Fibroblast of upper back skin (primary cell): ENCODE data around the gene CYP3A5.
"Not testable (repeated sequence)": the region's sequence is repeated elsewhere in the genome, so short reads cannot be mapped to it uniquely, and the experiment has no call there.

Experiments
- DNase-seq: peaks from one replicate; pipeline ENCODE4 v3.0.0-alpha.2; 2013

CYP3A5 gene

DNA sequence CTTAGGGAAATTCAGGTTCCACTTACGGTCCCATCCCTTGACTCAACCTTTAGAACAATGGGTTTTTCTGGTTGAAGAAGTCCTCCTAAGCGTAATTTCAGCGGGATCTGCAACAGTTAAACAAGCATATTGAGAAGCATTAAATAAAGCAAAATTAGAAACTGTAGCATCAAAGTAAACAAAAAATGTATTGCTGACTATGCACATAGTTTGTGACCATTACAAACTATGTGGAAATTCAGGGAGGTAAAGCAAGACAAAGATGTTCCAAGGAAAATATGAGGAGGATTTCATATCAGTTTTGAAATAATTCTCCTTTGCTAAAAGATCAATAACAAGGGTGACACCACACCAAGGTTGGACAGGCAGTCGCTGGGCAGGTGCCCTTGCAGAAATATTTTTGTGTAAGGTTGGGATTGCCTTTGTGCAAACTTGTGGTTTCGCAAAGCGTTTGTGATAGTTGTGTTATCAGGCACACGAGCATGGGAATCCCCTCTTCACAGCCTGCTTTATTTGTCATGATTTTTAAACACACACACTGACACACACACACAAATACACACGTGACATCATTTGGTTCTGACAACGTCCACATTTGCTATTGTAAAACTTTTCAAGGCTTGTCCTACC lies 5.4 kb upstream of the CYP3A5 start:
- DNase-seq, result no peak

DNA sequence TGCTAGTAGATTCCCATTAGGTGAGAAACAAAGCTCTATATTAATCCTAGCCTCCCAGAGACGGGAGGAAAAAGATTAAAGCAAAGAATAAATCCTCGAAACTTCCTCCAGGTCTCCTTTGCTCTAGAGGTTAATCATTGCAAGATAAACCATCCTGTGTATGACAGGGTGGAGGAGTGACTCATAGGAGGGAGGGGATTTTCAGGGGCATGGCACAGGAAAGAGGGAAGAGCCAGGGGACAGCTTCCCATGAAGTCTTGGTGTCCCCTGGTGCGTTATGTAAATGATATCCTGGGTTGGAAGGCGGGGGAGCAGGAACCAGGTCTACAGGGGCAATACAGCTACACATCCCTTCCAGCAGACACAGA lies 780 bp downstream of the CYP3A5 start:
- DNase-seq, result no peak

DNA sequence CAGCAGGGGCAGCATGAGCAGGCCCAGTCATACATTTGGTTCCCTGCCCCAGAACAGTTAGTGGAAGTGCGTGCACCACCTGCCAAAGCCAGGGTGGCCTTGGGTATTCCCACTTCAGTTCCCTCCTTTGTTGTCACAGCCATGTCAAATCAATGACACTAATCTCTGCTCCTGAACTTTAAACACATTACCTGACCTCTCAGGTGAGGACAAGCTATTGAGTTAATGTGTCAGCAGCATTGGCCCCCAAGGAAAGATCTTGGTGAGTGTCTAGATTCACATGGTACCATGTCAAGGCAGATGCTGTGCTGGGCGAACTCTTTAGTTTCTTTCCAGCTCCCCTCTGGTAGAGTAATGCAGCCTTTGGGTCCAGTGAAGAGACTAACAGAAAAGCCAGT lies 2.1 kb downstream of the CYP3A5 start:
- DNase-seq, result no peak

DNA sequence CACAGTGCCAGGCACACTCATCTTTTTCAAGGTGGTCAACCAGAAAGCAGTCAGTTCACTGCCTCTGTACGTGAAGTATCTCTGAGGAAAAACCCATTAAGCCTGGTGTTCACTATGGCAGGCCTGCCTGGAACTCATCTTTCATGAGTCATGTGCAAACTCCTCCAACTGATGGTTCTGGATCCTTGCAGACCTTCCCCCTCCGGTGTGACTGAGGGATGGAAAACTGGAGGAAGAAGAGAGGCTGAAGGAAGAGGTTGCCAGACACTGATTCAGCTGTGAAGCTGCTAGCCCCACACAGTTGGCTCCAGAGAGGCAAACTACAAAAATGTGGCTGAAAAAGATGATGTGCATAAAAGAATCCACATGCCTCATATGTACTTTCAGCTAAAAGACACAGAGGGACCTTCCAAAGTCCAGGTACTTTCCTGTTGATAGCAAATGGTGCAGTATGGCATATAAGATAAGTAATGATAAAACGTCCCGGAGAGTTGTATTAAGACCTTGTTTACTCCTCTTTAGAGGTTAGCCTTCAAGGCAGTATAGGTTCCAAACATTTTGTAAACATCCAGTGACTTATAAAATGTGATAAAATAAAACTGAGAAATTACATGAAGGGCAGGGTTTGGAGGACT lies 2.7 kb downstream of the CYP3A5 start:
- DNase-seq, result no peak

DNA sequence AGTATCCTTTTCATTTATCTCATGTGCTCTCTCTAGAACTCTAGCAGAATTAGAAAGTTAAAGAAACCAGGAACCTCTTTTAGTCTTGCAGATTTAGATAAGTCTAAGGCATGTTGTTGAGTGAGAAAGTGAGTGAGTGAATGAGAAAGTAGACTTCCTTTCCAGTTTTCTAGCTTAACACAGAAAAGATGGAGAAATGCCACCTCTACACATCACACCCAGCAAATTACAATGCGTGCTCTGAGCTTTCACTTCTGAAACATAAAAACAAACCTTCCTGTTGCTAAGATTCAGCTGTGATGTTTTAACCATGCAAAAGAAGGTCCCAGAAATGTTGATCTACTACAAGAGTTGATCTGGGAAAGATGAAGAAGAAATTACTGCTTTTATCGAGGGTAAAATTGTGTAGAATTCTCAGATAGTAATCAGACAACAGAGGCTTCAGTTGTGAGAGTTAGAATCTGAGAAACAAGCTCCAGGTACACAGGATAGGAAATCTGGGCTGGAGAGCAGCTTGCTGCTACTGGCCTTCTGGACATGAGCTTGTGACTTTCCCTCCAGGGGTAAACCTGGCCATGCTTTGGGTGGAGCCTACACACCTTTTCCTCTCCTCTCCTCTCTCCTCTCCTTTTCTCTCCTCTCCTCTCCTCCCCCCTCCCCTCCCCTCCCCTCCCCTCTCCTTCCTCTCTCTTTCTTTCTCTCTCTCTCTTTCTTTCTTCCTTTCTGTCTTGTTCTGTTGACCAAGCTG lies 4.6 kb downstream of the CYP3A5 start:
- DNase-seq, result no peak

DNA sequence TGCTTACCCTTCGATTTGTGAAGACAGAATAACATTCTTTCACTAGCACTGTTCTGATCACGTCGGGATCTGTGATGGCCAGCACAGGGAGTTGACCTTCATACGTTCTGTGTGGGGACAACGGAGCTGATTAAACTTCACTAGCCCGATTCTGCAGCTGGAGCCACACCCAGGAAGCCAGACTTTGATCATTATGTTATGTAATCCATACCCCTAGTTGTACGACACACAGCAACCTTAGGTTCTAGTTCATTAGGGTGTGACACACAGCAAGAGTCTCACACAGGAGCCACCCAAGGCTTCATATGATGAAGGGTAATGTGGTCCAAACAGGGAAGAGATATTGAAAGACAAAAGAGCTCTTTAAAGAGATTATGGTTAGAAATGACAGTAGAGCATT lies 7.2 kb downstream of the CYP3A5 start:
- DNase-seq, result no peak

DNA sequence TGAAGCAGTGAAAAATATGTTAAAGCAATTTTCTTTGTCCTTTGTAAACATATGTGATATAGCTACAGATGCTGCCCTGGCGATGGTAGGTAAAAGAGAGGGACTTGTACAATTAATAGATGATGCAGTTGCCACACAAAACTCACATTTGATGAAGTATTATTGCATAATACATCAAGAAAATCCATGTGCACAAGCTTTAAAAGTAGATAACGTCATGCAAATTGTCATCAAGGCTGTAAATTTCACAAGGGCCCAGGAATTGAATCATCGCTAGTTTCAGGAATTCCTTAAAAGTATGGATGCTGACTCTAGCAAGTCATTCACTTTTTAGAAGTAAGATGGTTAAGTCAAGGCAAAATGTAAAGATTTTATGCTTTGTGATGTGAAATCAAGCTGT lies 10.0 kb downstream of the CYP3A5 start:
- no peak for DNase-seq

DNA sequence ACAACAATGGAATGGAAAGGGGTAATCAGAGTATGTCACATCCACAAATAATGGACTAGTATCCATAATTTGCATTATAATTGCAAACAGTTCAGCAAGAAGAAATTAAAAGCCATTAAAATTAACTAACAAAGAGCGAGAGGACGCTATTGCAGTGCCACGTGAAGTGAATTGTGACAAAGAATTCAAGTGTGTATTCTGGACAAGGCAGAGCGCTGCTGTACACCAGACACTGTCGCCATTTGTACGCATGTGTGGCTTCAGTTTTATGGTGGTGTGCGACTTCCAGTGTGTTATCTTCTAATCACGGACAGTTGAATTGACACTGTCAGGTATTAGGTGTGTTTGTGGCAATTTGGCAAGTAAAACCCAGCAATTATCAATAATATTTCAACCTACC lies 11.3 kb downstream of the CYP3A5 start:
- DNase-seq, result no peak

DNA sequence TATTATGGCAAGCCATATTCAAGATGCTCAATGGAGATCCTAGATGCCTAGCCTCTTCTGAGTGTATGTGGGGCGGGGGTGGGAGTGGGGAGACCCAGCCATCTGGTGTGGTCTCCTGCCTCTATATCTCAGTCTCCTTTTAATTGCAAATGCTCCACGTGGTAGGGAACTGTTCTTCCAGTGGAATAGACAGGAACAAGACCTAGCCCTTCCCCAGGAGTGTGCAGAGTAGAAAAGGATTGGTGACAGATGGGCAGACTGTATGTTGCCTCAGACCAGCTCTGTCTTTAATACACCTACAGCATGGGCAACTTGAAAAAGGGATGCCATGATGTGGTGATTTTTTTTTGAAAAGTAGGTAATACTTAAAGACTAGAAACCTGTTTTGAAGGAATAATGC lies 12.6 kb downstream of the CYP3A5 start:
- no peak for DNase-seq

DNA sequence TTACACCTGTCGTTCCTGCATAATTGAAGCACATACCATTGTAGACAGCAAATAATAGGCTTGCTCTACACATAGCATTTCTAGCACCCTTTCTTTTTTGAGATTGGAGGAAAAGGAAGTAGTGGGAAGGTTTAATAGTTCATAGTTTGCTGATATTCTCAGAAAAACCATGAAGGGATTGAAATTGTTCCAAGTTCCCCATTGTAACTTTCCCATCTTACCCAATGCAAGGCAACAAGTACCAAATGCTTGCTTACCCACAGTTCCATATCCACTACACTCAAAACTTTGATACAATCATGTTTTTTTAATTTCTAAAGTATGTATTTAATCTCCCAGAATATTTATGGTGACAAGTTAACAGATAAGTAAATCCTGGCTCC lies 13.8 kb downstream of the CYP3A5 start:
- no peak for DNase-seq

DNA sequence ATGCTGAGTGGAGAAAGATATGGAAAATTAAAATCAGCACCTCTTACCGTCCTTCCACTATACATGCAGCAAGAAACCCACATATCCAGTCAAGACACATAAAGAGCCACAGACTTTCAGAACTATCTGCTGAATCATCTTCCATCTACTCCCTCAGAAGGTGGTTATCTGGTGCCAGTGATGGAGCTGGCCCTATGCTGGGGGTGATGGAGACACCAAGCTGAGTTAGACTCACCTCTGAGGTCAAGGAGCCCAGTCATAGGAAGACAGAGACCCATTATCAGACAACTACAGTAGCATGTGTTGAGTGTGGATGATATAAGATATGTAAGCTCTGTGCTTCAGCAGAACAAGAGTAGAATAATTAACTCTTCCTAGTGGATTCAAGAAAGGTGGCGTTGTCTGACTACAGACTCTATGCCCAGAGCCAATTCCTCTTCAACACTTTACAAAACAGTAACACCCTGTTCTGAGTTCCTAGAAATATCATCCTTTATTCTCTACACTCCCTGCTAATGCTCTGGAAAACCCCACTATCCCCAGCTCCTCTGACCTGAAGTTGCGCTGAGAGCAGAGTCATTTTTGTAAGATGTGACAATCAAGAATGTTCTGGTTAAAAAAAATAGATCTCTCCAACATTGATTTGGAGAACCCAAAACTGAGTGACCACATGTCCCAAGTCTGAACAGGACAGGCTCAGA lies 14.3 kb downstream of the CYP3A5 start:
- DNase-seq, result no peak

DNA sequence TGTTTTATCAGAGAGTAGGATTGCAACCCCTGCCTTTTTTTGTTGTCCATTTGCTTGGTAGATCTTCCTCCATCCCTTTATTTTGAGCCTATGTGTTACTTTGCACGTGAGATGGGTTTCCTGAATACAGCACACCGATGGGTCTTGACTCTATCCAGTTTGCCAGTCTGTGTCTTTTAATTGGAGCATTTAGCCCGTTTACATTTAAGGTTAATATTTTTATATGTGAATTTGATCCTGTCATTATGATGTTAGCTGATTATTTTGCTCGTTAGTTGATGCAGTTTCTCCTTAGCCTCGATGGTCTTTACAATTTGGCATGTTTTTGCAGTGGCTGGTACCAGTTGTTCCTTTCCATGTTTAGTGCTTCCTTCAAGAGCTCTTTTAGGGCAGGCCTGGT lies 21.9 kb downstream of the CYP3A5 start:
- not testable (repeated sequence) for DNase-seq

DNA sequence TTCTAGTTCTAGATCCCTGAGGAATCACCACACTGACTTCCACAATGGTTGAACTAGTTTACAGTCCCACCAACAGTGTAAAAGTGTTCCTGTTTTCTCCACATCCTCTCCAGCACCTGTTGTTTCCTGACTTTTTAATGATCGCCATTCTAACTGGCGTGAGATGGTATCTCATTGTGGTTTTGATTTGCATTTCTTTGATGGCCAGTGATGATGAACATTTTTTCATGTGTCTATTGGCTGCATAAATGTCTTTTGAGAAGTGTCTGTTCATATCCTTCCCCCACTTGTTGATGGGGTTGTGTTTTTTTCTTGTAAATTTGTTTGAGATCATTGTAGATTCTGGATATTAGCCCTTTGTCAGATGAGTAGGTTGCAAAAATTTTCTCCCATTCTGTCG lies 25.2 kb downstream of the CYP3A5 start:
- DNase-seq, result not testable (repeated sequence)

DNA sequence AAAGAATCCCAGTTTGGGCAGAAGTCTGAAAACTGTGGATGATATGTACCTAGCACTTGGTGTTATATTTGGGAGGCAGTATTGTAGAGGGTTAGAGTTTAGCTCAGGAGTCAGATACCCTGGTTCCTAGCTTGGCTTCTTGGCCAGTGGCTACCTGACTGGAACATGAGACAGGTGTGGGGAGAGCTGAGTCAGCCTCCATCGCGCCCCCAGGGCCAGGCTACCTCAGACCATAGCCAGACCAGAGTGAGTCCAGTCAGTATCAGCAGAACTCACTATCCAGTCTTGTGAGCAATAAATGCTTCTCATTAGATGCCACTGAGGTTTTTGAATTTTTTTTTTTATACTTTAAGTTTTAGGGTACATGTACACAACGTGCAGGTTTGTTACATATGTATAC lies 26.0 kb downstream of the CYP3A5 start:
- DNase-seq, result no peak

DNA sequence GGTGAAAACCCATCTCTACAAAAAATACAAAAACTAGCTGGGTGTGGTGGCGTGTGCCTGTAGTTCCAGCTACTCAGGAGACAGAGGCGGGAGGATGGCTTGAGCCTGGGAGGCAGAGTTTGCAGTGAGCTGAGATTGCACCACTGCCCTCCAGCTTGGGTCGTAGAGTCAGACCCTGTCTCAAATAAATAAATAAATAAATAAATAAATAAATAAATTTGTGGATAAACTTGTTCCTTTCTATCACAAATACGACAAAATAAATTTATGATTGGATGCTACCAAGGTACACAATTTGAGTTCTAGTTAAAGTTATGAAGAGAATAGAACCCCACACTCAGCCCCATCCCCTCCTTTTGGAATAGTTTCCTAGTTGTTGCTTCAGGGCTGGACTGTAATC lies 26.5 kb downstream of the CYP3A5 start:
- not testable (repeated sequence) for DNase-seq

DNA sequence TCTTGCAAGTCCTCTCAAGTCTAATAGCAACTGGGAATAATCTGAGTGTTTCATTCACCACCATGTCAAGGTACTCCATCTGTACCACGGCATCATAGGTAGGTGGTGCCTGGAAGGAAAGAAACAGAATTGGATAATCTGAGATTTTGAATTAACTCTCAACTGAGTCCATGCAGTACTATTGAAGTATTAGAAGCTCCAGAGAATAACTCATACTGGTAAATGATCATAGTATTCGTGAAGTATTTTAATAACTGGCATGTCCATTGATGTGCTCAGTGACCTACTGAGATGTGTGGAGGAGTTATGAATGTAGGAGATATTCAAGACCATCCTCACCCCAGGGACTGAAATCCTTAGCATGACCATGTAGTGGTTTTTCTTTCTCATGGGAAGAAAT lies 27.1 kb downstream of the CYP3A5 start:
- DNase-seq, result no peak

DNA sequence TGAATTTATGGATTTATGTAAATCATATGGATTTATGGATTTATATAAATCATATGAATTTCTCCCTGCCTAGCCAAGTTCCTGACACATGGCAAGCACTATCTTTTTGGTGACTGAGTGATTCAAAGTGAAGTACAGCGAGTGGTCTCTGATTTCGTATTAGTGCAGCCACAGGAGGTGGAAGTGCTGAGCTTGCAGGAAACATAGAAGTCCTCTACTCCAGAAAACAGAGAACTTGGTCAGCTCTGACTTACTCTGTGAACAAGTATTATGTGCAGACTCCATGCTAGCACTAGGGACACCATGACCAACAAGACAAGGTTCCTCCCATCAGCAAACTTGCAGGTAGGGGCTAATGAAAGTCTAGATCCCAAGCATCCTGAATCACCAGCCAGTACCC lies 28.5 kb downstream of the CYP3A5 start:
- no peak for DNase-seq

DNA sequence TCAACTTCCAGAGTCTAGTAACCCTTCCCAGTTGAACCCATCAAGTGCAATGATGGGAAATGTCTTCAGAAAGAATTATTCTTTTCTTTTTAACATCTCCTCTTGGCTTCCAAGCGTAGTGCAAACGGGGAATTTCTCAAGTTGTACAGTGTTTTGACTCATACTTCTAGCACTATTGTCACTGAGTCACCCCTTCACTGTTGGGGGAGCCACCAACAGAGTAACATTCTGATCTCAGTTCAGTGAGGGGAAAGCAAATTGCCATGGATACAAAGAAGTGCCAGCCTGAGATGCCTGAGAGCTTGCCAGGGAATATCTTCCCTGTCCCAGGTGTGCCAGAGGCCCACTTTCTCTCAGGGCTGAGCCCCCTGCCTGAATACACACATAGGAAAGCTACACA lies 31.0 kb downstream of the CYP3A5 start:
- no peak for DNase-seq

DNA sequence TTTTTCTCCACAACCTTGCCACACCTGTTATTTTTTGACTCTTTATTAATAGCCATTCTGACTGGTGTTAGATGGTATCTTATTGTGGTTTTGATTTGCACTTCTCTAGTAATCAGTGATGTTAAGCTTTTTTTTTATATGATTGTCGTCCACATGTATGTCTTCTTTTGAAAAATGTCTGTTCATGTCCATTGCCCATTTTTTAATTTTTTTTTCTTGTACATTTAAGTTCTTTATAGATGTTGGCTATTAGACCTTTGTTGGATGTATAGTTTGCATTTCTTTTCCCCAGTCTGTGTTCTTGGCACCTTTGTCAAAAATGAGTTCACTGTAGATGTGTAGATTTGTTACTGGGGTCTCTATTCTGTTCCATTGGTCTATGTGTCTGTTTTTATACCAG lies 34.2 kb downstream of the CYP3A5 start:
- DNase-seq, result no peak

DNA sequence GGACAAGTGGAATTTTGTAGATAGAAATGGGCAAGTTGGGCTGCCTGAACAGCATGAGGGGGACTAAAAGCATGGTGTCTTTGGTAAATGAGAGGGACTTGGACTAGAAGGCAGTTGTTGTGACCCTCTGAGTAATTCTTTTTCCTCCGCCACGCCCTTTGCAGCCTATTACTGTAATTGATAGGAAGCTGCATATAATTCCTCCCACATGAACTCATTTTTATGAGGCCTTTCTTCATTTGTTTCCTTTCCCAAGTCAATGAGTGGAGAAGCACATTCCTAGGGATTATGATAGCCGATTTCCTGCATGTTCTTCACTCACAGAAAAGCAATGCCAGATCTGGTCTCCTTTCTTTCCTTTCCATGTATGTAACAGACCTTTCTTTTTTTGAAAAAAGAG lies 35.4 kb downstream of the CYP3A5 start:
- DNase-seq, result no peak

DNA sequence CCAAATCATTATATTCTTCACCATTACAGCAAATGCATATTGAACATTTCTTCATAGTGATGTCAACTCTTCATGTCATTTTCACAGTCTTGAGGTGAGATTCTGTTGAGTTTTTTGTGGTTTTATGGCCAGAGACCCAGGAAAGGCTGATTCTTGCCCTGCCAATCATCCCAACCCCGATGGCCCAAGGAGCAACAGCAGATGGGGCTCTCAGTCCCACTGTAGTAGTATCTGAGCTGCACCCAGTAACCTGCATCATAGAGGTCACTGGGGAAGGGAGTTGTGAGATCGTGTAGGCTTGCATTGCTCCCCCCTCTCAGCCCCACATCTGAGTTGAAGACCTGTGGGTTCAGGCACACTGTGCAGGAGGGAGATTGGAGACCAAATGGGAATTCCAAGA lies 36.3 kb downstream of the CYP3A5 start:
- no peak for DNase-seq

DNA sequence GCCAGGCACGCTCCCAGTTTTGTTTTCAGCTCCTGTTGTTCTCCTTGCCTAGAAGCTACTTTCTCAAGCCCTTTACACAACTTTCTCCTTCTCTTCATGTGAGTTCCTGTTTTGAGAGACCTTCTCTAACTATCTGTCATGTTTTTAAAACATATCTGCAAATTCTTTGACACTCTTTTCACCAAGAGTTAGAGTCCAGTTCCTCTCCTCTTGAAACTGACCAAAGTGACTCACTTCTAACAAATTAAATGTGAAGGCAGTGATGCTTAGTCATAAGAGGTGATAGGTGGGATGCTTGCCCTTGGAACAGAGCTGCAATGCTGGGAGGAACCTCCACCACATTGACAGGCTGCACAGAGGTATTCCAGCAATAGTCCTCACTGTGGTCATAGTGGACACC lies 37.8 kb downstream of the CYP3A5 start:
- no peak for DNase-seq

DNA sequence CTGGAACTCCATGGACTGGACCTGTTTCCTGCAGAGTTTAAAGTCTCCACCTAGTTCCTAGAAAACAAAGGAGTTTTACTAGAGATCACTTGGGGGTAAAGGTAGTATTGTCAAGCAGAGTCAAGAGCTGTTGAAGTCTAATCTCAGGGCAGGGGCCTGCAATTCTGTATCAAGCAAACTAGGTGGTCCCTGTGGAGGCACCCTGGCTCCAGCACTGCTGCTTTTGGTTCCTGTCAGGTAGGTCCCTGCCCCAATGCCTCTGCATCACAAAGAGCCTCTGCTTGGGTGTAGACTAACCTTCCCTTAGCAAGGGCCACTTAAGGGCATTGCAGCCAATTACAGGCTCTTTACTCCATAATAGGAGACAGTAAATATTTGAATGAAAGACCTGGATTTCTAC lies 40.5 kb downstream of the CYP3A5 start:
- DNase-seq, result no peak

DNA sequence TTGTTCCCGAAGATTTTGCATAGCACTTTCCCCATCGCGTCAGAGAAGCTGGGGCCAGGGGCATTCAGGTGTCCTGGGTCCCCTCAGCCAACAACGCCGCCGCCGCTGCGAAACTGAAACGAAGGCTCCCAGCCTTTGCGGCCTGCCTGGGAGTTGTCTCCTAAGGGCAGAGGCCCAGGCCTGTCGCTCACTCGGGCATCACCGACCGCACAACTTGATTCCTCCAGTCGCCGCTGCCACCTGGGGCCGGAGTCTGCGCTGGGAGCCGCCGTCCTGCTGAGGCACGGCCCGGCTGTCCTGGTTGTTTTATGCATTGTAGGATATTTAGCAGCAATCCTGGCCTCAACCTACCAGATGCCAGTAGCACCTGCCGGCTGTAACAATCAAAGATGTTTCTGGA lies 41.1 kb downstream of the CYP3A5 start:
- DNase-seq, result no peak
